H1 (cell line): Measurements from ENCODE around the gene ZNF562. TPM values are rescaled to one million over a fixed set of nuclear protein-coding genes. Genes with fewer than 3 reads are reported as not detected.

ENCODE experiments used
- CTCF ChIA-PET: fragments of 300-600 bp; sonication (Branson Sonifier 250); formaldehyde crosslinking; loops from one replicate; lab custom pipeline; 2021; ENCODE audit not compliant: partially characterized antibody; lab: Charles Lee
- POLR2A ChIA-PET: fragments of 300-600 bp; sonication (Branson Sonifier 250); formaldehyde crosslinking; loops from one replicate; lab custom pipeline; 2021; ENCODE audit warnings: inconsistent platforms; ENCODE audit not compliant: partially characterized antibody; lab: Charles Lee
- DNase-seq, 2 experiments: peaks; one replicate each; pipeline versions ENCODE4 v3.0.0 to v3.0.0-alpha.2; 2010 to 2022; ENCODE audit warnings: low spot score in 2 of 2, low read depth in 1 of 2, mixed read lengths in 1 of 2
- FAIRE-seq: peaks from 2 replicates; lab custom pipeline; 2011; peaks lifted over from hg19 to GRCh38; lab: Jason Lieb, UNC
- H2AFZ ChIP-seq: 2 replicates; pipeline ENCODE4 v1.8.1; 2012; ENCODE audit warnings: low read length, inconsistent platforms
- H2AK5ac ChIP-seq: 2 replicates; pipeline ENCODE4 v1.6.1; 2013; ENCODE audit warnings: low read depth, low read length
- H2BK120ac ChIP-seq: replicated peaks from 2 replicates; pipeline ENCODE3; 2013; ENCODE audit warnings: low read depth, low read length, inconsistent platforms
- H2BK12ac ChIP-seq: 2 replicates; pipeline ENCODE4 v1.6.1; 2013; ENCODE audit warnings: low read depth, low read length
- H2BK15ac ChIP-seq: 2 replicates; pipeline ENCODE4 v1.6.1; 2013; ENCODE audit warnings: low read length
- H2BK20ac ChIP-seq: 2 replicates; pipeline ENCODE4 v1.6.1; 2013; ENCODE audit warnings: low read length
- H2BK5ac ChIP-seq: 2 replicates; pipeline ENCODE4 v1.6.1; 2013; ENCODE audit warnings: low read depth, low read length
- H3K14ac ChIP-seq: 2 replicates; pipeline ENCODE4 v1.6.1; 2013; ENCODE audit warnings: inconsistent platforms; ENCODE audit not compliant: insufficient read length
- H3K18ac ChIP-seq: 2 replicates; pipeline ENCODE4 v1.6.1; 2013; ENCODE audit warnings: low read length; ENCODE audit errors: extremely low read depth
- H3K23ac ChIP-seq: 2 replicates; pipeline ENCODE4 v1.6.1; 2013; ENCODE audit warnings: inconsistent platforms; ENCODE audit not compliant: insufficient read length
- H3K23me2 ChIP-seq: 2 replicates; pipeline ENCODE4 v1.6.1; 2013; ENCODE audit warnings: low read depth, low read length
- H3K27ac ChIP-seq: 2 replicates; pipeline ENCODE4 v1.6.1; 2011; ENCODE audit warnings: low read depth, low read length, inconsistent platforms
- H3K27me3 ChIP-seq, 4 experiments: replicated peaks in 1 of 4; 1 replicate in 1 of 4; 2 replicates in 3 of 4; pipeline versions ENCODE4 v1.6.1 to v1.8.1; 2011 to 2013; ENCODE audit warnings: low read length in 3 of 4, mild to moderate bottlenecking in 3 of 4, inconsistent platforms in 2 of 4, mixed read lengths in 2 of 4, moderate library complexity in 1 of 4; ENCODE audit not compliant: control insufficient read depth in 3 of 4, insufficient read depth in 3 of 4; ENCODE audit errors: extremely low read depth in 1 of 4
- H3K36me3 ChIP-seq, 4 experiments: 2 replicates each; pipeline versions ENCODE4 v1.6.1 to v1.8.1; 2011 to 2013; ENCODE audit warnings: mild to moderate bottlenecking in 4 of 4, low read length in 3 of 4, moderate library complexity in 2 of 4, control low read depth in 1 of 4, inconsistent platforms in 1 of 4; ENCODE audit not compliant: insufficient read depth in 4 of 4, control insufficient read depth in 2 of 4
- H3K4ac ChIP-seq: replicated peaks from 2 replicates; pipeline ENCODE3; 2013; ENCODE audit warnings: low read length, low read depth, mixed read lengths, inconsistent platforms; ENCODE audit not compliant: insufficient read length
- H3K4me1 ChIP-seq, 4 experiments: replicated peaks in 1 of 4; 1 replicate in 1 of 4; 2 replicates in 3 of 4; pipeline versions ENCODE4 v1.6.1 to v1.8.1; 2011 to 2013; ENCODE audit warnings: low read length in 3 of 4, inconsistent platforms in 2 of 4, mixed read lengths in 1 of 4; ENCODE audit not compliant: insufficient read depth in 4 of 4, control insufficient read depth in 3 of 4
- H3K4me2 ChIP-seq, 2 experiments: 2 replicates each; pipeline versions ENCODE4 v1.6.1 to v1.8.1; 2011 to 2013; ENCODE audit warnings: low read depth in 2 of 2, low read length in 2 of 2, control low read depth in 1 of 2, inconsistent platforms in 1 of 2, mild to moderate bottlenecking in 1 of 2; ENCODE audit not compliant: insufficient read depth in 1 of 2
- H3K4me3 ChIP-seq, 4 experiments: fragments of 200-600, 300-600 bp in 1 of 4; sonication (generic), shearing (Covaris generic), sonication (Bioruptor Twin) in 1 of 4; 2 replicates each; pipeline versions ENCODE4 v1.5.1 to v1.8.1; 2011 to 2016; ENCODE audit warnings: low read length in 4 of 4, low read depth in 3 of 4, control low read depth in 2 of 4, inconsistent platforms in 2 of 4, mild to moderate bottlenecking in 2 of 4, mixed read lengths in 1 of 4, moderate library complexity in 1 of 4; ENCODE audit not compliant: insufficient read depth in 2 of 4; ENCODE audit errors: extremely low read depth in 1 of 4
- H3K56ac ChIP-seq: replicated peaks from 2 replicates; pipeline ENCODE3; 2013; ENCODE audit warnings: low read depth, mild to moderate bottlenecking, mixed read lengths, low read length, inconsistent platforms; ENCODE audit not compliant: insufficient read length
- H3K79me1 ChIP-seq: 2 replicates; pipeline ENCODE4 v1.6.1; 2013; ENCODE audit warnings: low read depth, low read length, control low read depth
- H3K79me2 ChIP-seq, 2 experiments: 2 replicates each; pipeline versions ENCODE4 v1.6.1 to v1.8.1; 2012 to 2013; ENCODE audit warnings: low read length in 2 of 2, mild to moderate bottlenecking in 2 of 2, inconsistent platforms in 1 of 2; ENCODE audit not compliant: insufficient read depth in 2 of 2, control insufficient read depth in 1 of 2
- H3K9ac ChIP-seq, 4 experiments: replicated peaks in 1 of 4; 1 replicate in 1 of 4; 2 replicates in 3 of 4; pipeline versions ENCODE4 v1.6.1 to v1.8.1; 2011 to 2013; ENCODE audit warnings: low read depth in 3 of 4, low read length in 3 of 4, control low read depth in 2 of 4, mild to moderate bottlenecking in 2 of 4, moderate library complexity in 2 of 4, inconsistent platforms in 1 of 4; ENCODE audit errors: extremely low read depth in 1 of 4
- H3K9me3 ChIP-seq, 2 experiments: 2 replicates each; pipeline versions ENCODE4 v1.6.1 to v1.8.1; 2012 to 2013; ENCODE audit warnings: mild to moderate bottlenecking in 2 of 2, moderate library complexity in 2 of 2, control low read depth in 1 of 2, inconsistent platforms in 1 of 2, low read depth in 1 of 2, low read length in 1 of 2, mixed read lengths in 1 of 2; ENCODE audit not compliant: insufficient read depth in 2 of 2
- H4K20me1 ChIP-seq, 2 experiments: replicated peaks in 1 of 2; 2 replicates each; pipeline versions ENCODE3 to v1.8.1; 2011 to 2013; ENCODE audit warnings: inconsistent platforms in 2 of 2, low read length in 2 of 2, mild to moderate bottlenecking in 1 of 2; ENCODE audit not compliant: insufficient read depth in 2 of 2, control insufficient read depth in 1 of 2
- H4K5ac ChIP-seq: 2 replicates; pipeline ENCODE4 v1.6.1; 2013; ENCODE audit warnings: low read length, low read depth, mixed read lengths, inconsistent platforms; ENCODE audit not compliant: insufficient read length
- H4K8ac ChIP-seq: 2 replicates; pipeline ENCODE4 v1.8.0; 2013; ENCODE audit warnings: mild to moderate bottlenecking, moderate library complexity, low read length, inconsistent platforms; ENCODE audit not compliant: insufficient read depth; ENCODE audit errors: extremely low read depth
- H4K91ac ChIP-seq: replicated peaks from 2 replicates; pipeline ENCODE3; 2013; ENCODE audit warnings: low read length, mixed read lengths, inconsistent platforms; ENCODE audit not compliant: insufficient read length
- BRCA1 ChIP-seq: IDR thresholded peaks from 2 replicates; pipeline ENCODE4 v1.6.1; 2012; ENCODE audit warnings: low read depth, low read length, improper control_type of control experiment
- KDM4A ChIP-seq: IDR thresholded peaks from one replicate; pipeline ENCODE4 v1.7.1; 2012; ENCODE audit warnings: low read depth, mild to moderate bottlenecking, moderate library complexity, low read length, inconsistent platforms; ENCODE audit not compliant: severe bottlenecking
- PHF8 ChIP-seq: fragments of 200-600 bp; sonication (generic); conservative IDR thresholded peaks from 2 replicates; pipeline ENCODE4 v1.7.1; 2012; ENCODE audit warnings: low read depth, mild to moderate bottlenecking, inconsistent platforms, low read length, moderate library complexity
- POLR2AphosphoS5 ChIP-seq: IDR thresholded peaks from 2 replicates; pipeline ENCODE4 v1.6.1; 2011; ENCODE audit warnings: low read depth, low read length
- POU5F1 ChIP-seq: IDR thresholded peaks from 2 replicates; pipeline ENCODE4 v1.6.1; 2011; ENCODE audit warnings: low read depth, mild to moderate bottlenecking, low read length, moderate library complexity
- SUZ12 ChIP-seq: fragments of 200-600 bp; sonication (generic); IDR thresholded peaks from 2 replicates; pipeline ENCODE4 v1.6.1; 2012; ENCODE audit warnings: mild to moderate bottlenecking, inconsistent platforms, low read length, moderate library complexity, mixed read lengths
- TAF1 ChIP-seq: IDR thresholded peaks from 2 replicates; pipeline ENCODE4 v1.6.1; 2011; ENCODE audit warnings: mild to moderate bottlenecking, low read depth, low read length
- WGBS, 2 experiments: shearing (Covaris generic) in 1 of 2; methylation state at CpG; one replicate each; pipeline versions ENCODE4 v1.1.6 to v1.1.7; 2013 to 2015; ENCODE audit warnings: low lambda C conversion rate in 2 of 2, mixed read lengths in 2 of 2, inconsistent platforms in 1 of 2, low coverage in 1 of 2, missing lambda C conversion rate in 1 of 2; ENCODE audit not compliant: insufficient replicate concordance in 2 of 2, insufficient coverage in 1 of 2, insufficient read length in 1 of 2; ENCODE audit errors: extremely low coverage in 1 of 2, missing lambda C conversion rate in 1 of 2; 5-methylcytosine and 5-hydroxymethylcytosine counted together
- long read RNA-seq, 2 experiments: library from RNA in 1 of 2; library from capped mRNA in 1 of 2; stranded (forward); transcript quantifications; one replicate each; pipeline ENCODE4 v2.0.0, GENCODE V29; 2021; ENCODE audit warnings: inconsistent platforms in 1 of 2
- polyA minus RNA-seq, 3 experiments: library from RNA; depleted of rRNA, polyadenylated mRNA; stranded (reverse); fragments of >200 nt; gene quantifications; 1 replicate in 2 of 3; 2 replicates in 1 of 3; pipeline ENCODE4 v1.2.3, GENCODE V29; 2011
- polyA plus RNA-seq, 7 experiments: library from polyadenylated mRNA; depleted of rRNA in 3 of 7; stranded (reverse) in 5 of 7; unstranded in 2 of 7; fragments of >200 nt in 5 of 7; fragments of 200-250 nt in 2 of 7; gene quantifications; 1 replicate in 5 of 7; 2 replicates in 1 of 7; 4 replicates in 1 of 7; pipeline versions ENCODE4 v1.2.1 to v1.2.3, GENCODE V29; 2011 to 2013; ENCODE audit warnings: missing spikeins in 2 of 7, mixed read lengths in 2 of 7
- total RNA-seq: library from RNA; stranded (reverse); fragmentation: NEBNext Ultra II Directional; extraction: Animal tissue kit (Norgen Biotek cat#: 25700); gene quantifications from 2 replicates; pipeline ENCODE4 v1.2.1, GENCODE V29; 2021

ZNF562 gene
- 2.5 and 2.6 TPM in 2 replicates for total RNA-seq
- polyA plus RNA-seq (2011; rRNA removed) = 0.12 and 0.20 TPM in 2 replicates
- 0.06 TPM for polyA plus RNA-seq (2011; cell fraction: cytosol; rRNA removed)
- 0.21 TPM for polyA plus RNA-seq (2011; cell fraction: nucleus; rRNA removed)
- polyA plus RNA-seq (2012, experiment 1 of 2) = 0.83 to 2.3 TPM (median 1.2 TPM) in 4 replicates
- polyA plus RNA-seq (2012, experiment 2 of 2) = 0.16 TPM
- polyA plus RNA-seq (2013, experiment 1 of 2) = 13.5 TPM
- 12.4 TPM for polyA plus RNA-seq (2013, experiment 2 of 2)
- 0.13 and 0.44 TPM in 2 replicates for polyA minus RNA-seq (2011; rRNA and poly(A)+ RNA removed)
- polyA minus RNA-seq (2011; cell fraction: cytosol; rRNA and poly(A)+ RNA removed) = not detected
- 0.10 TPM for polyA minus RNA-seq (2011; cell fraction: nucleus; rRNA and poly(A)+ RNA removed)
- long read RNA-seq, experiment 1, partial matches to known transcripts = 0 of 1 reads
- long read RNA-seq, experiment 1, other reads (novel, unspliced or antisense) = 1 of 1 reads
- long read RNA-seq, experiment 2 = 0 reads

GRCh38 chr19:9674663-9675357, at the start of gene ZNF562:
Gene ZNF562, minus strand, starts transcription at chr19:9675100. Its CDS starts 14,356 bp downstream, at chr19:9660744.
- Histone ChIP-seq H3K36me3 (peaks cover 0 to 4% (median 0%) of the 10 kb centered on the region in 4 experiments; a peak in 1 of 8 replicates), H2AK5ac (no peak within 1 kb of the TSS), H3K23ac (no peak within 1 kb of the TSS), H2BK15ac (no peak within 1 kb of the TSS), H4K20me1 (no peaks in the 10 kb centered on the region), H2BK20ac (no peak within 1 kb of the TSS), H3K56ac (no peak within 1 kb of the TSS), H3K23me2 (no peaks in the 10 kb centered on the region), H4K5ac (peak within 1 kb of the TSS; percentile 90), H3K18ac (no peak within 1 kb of the TSS; the same call in 1 of the 2 replicates), H4K91ac (peak within 1 kb of the TSS; percentile 27), H3K9ac (peak within 1 kb of the TSS in 1 of 4 experiments; percentile 49; a peak in 1 of 7 replicates), H3K9me3 (peaks cover 0 to 18% of the 10 kb centered on the region in 2 experiments; a peak in 1 of 4 replicates), H3K79me1 (no peaks in the 10 kb centered on the region; the same call in 1 of the 2 replicates), H3K4me3 (peak within 1 kb of the TSS in 1 of 4 experiments; percentile 72; a peak in 2 of 8 replicates), H3K27me3 (no peaks in the 10 kb centered on the region), H2BK120ac (no peak within 1 kb of the TSS), H2AFZ (no peak within 1 kb of the TSS), H3K27ac (no peak within 1 kb of the TSS), H4K8ac (peak within 1 kb of the TSS; percentile 80; the same call in 1 of the 2 replicates), H3K4me2 (peak within 1 kb of the TSS in 1 of 2 experiments; percentile 29; a peak in 1 of 4 replicates), H2BK5ac (no peak within 1 kb of the TSS; the same call in 1 of the 2 replicates), H3K14ac (no peak within 1 kb of the TSS), H3K4me1 (no peaks in the 10 kb centered on the region), H2BK12ac (no peak within 1 kb of the TSS), H3K4ac (no peak within 1 kb of the TSS), H3K79me2 (no peaks in the 10 kb centered on the region)
- ChIA-PET POLR2A (interaction anchor here (0.6 kb wide), 1 partner anchor 53 kb away, joined by 5 read pairs; no protein-coding TSS in a partner anchor), CTCF (no interaction called here)
- WGBS, 2 experiments = 90% methylated on average over 39 of the region's 42 CpGs; no CpG with 5 or more reads in 1 of the 2 experiments
- FAIRE-seq (no peak), DNase-seq (peak in 1 of 2 experiments; percentile 86)
- no peak for TF ChIP-seq PHF8
- TF ChIP-seq SUZ12 = no peak
- no peak for TF ChIP-seq KDM4A
- no peak for TF ChIP-seq POLR2AphosphoS5
- TF ChIP-seq POU5F1 = no peak
- TF ChIP-seq BRCA1 = no peak
- no peak for TF ChIP-seq TAF1
